HG03135 (cell line): ENCODE results near the gene AHCYL2.
A peak's percentile ranks its signal among the peaks of the same experiment; 100 is the strongest.
"Not testable (repeated sequence)": the region's sequence is repeated elsewhere in the genome, so short reads cannot be mapped to it uniquely, and the experiment has no call there.

ENCODE experiments used
- ATAC-seq: cut with Tn5 transposase; IDR thresholded peaks from one replicate; pipeline ENCODE4 v1.9.1; 2021; ENCODE audit warnings: mild to moderate bottlenecking, moderate library complexity; ENCODE audit not compliant: unreplicated experiment

Gene AHCYL2

GRCh38 chr7:129347330-129347729 is 122.5 kb downstream of the AHCYL2 start:
- no peak for ATAC-seq

- no peak for ATAC-seq
These were observed 123.4 kb downstream of the AHCYL2 start for GRCh38 chr7:129348023-129348740.

- no peak for ATAC-seq
These were observed 126.5 kb downstream of the AHCYL2 start for GRCh38 chr7:129351320-129351719.

- not testable (repeated sequence) for ATAC-seq
These were observed 128.3 kb downstream of the AHCYL2 start for GRCh38 chr7:129353104-129353503.

- no peak for ATAC-seq
These were observed 129.8 kb downstream of the AHCYL2 start for GRCh38 chr7:129354428-129355157.

GRCh38 chr7:129356176-129356575 is 131.3 kb downstream of the AHCYL2 start:
- no peak for ATAC-seq

GRCh38 chr7:129359176-129359575 is 134.3 kb downstream of the AHCYL2 start:
- ATAC-seq: no peak

- ATAC-seq: no peak
These were observed 134.8 kb downstream of the AHCYL2 start for GRCh38 chr7:129359638-129360037.

- ATAC-seq: no peak
These were observed 136.9 kb downstream of the AHCYL2 start for GRCh38 chr7:129361771-129362170.

GRCh38 chr7:129362496-129362895 is 137.7 kb downstream of the AHCYL2 start:
- no peak for ATAC-seq

- ATAC-seq: no peak
These were observed 142.5 kb downstream of the AHCYL2 start for GRCh38 chr7:129367349-129367699.

GRCh38 chr7:129367700-129368388 is 143.0 kb downstream of the AHCYL2 start:
- ATAC-seq: peak; percentile 74

- ATAC-seq: peak; percentile 42
These were observed 143.7 kb downstream of the AHCYL2 start for GRCh38 chr7:129368389-129368986.

- not testable (repeated sequence) for ATAC-seq
These were observed 144.6 kb downstream of the AHCYL2 start for GRCh38 chr7:129369447-129369846.

GRCh38 chr7:129370812-129371211 is 146.0 kb downstream of the AHCYL2 start:
- ATAC-seq: no peak

GRCh38 chr7:129371487-129371886 is 146.7 kb downstream of the AHCYL2 start:
- ATAC-seq: no peak

- ATAC-seq: no peak
These were observed 149.0 kb downstream of the AHCYL2 start for GRCh38 chr7:129373651-129374428.

GRCh38 chr7:129375141-129375938 is 150.5 kb downstream of the AHCYL2 start:
- ATAC-seq: no peak

GRCh38 chr7:129376076-129376777 is 151.4 kb downstream of the AHCYL2 start:
- peak; percentile 64 for ATAC-seq
